HepG2 (cell line): ENCODE measurements around the gene BAG5. TPM values are rescaled to one million over a fixed set of nuclear protein-coding genes. Genes with fewer than 3 reads are reported as not detected.

ENCODE experiments used
- JUND ChIP-seq: sonication (generic); formaldehyde crosslinking; IDR thresholded peaks from 2 replicates; pipeline ENCODE4 v1.8.0; 2022; ENCODE audit warnings: mild to moderate bottlenecking, missing genetic modification reagents
- NRL ChIP-seq: sonication (generic); formaldehyde crosslinking; IDR thresholded peaks from 2 replicates; pipeline ENCODE4 v1.5.0; 2020; ENCODE audit warnings: missing genetic modification reagents, mild to moderate bottlenecking, moderate library complexity, borderline replicate concordance
- PITX1 ChIP-seq: sonication (generic); formaldehyde crosslinking; IDR thresholded peaks from 2 replicates; pipeline ENCODE4 v1.5.1; 2020; ENCODE audit warnings: mild to moderate bottlenecking, missing genetic modification reagents
- POLR2A ChIP-seq, 2 experiments: IDR thresholded peaks; 2 replicates each; pipeline ENCODE4 v1.6.1; 2011; ENCODE audit warnings: low read depth in 2 of 2, low read length in 2 of 2, mild to moderate bottlenecking in 1 of 2, moderate library complexity in 1 of 2; ENCODE audit not compliant: insufficient read depth in 1 of 2
- RBAK ChIP-seq: sonication (generic); formaldehyde crosslinking; IDR thresholded peaks from 2 replicates; pipeline ENCODE4 v1.5.1; 2020; ENCODE audit warnings: mild to moderate bottlenecking, missing genetic modification reagents
- RXRA ChIP-seq: sonication (generic); formaldehyde crosslinking; IDR thresholded peaks from 2 replicates; pipeline ENCODE4 v1.5.1; 2020; ENCODE audit warnings: missing genetic modification reagents
- SMAD1 ChIP-seq: sonication (generic); formaldehyde crosslinking; IDR thresholded peaks from 2 replicates; pipeline ENCODE4 v1.4.0; 2020; ENCODE audit warnings: missing genetic modification reagents, low read depth, mild to moderate bottlenecking, borderline replicate concordance
- TAF15 ChIP-seq: fragments of 200-400 bp; formaldehyde crosslinking; IDR thresholded peaks from one replicate; pipeline ENCODE4 v1.6.1; 2018; ENCODE audit warnings: mild to moderate bottlenecking, low read depth, low read length; ENCODE audit not compliant: poor library complexity, severe bottlenecking
- ZMYM4 ChIP-seq: sonication (generic); formaldehyde crosslinking; IDR thresholded peaks from 2 replicates; pipeline ENCODE4 v1.8.1; 2023; ENCODE audit warnings: mild to moderate bottlenecking, missing genetic modification reagents
- ZNF275 ChIP-seq: sonication (generic); formaldehyde crosslinking; IDR thresholded peaks from 2 replicates; pipeline ENCODE4 v1.8.0; 2022; ENCODE audit warnings: missing genetic modification reagents, mild to moderate bottlenecking, inconsistent platforms, borderline replicate concordance
- ZNF354B ChIP-seq: sonication (generic); formaldehyde crosslinking; IDR thresholded peaks from 2 replicates; pipeline ENCODE4 v1.8.0; 2022; ENCODE audit warnings: mild to moderate bottlenecking, missing genetic modification reagents
- ZNF446 ChIP-seq: sonication (generic); formaldehyde crosslinking; IDR thresholded peaks from 2 replicates; pipeline ENCODE4 v1.5.0; 2020; ENCODE audit warnings: mild to moderate bottlenecking, missing genetic modification reagents
- ZNF546 ChIP-seq: sonication (generic); formaldehyde crosslinking; conservative IDR thresholded peaks from 2 replicates; pipeline ENCODE4 v1.8.1; 2023; ENCODE audit warnings: mild to moderate bottlenecking, missing genetic modification reagents
- ZNF563 ChIP-seq: sonication (generic); formaldehyde crosslinking; IDR thresholded peaks from 2 replicates; pipeline ENCODE4 v1.8.0; 2022; ENCODE audit warnings: mild to moderate bottlenecking, moderate library complexity, missing genetic modification reagents
- polyA plus RNA-seq, 8 experiments: library from polyadenylated mRNA; depleted of rRNA in 3 of 8; stranded (reverse) in 7 of 8; unstranded in 1 of 8; fragments of >200 nt; fragmentation: Illumina TruSeq in 4 of 8; extraction: Trizol in 4 of 8; gene quantifications; 2 replicates each; pipeline versions ENCODE4 v1.2.1 to v1.2.3, GENCODE V29; 2011 to 2016; ENCODE audit warnings: low read depth in 4 of 8, missing spikeins in 1 of 8, mixed read lengths in 1 of 8; ENCODE audit not compliant: insufficient read depth in 1 of 8
- total RNA-seq, 5 experiments: library from RNA; depleted of rRNA; stranded (reverse); fragments of >200 nt; fragmentation: Illumina TruSeq; extraction: Trizol; gene quantifications; 2 replicates each; pipeline ENCODE4 v1.2.3, GENCODE V29; 2016; ENCODE audit warnings: low read depth in 1 of 5
- TF ChIP-seq, protein P1 (sequence below): sonication (generic); formaldehyde crosslinking; IDR thresholded peaks from 2 replicates; pipeline ENCODE4 v1.4.0; 2020; ENCODE audit warnings: missing genetic modification reagents
- TF ChIP-seq, protein P2 (sequence below): sonication (generic); formaldehyde crosslinking; IDR thresholded peaks from 2 replicates; pipeline ENCODE4 v1.4.0; 2020; ENCODE audit warnings: missing genetic modification reagents, borderline replicate concordance
- TF ChIP-seq, protein P3 (sequence below): sonication (generic); formaldehyde crosslinking; IDR thresholded peaks from 2 replicates; pipeline ENCODE4 v1.9.0; 2022; ENCODE audit warnings: missing genetic modification reagents, mild to moderate bottlenecking, borderline replicate concordance
- TF ChIP-seq, protein P4 (sequence below): sonication (generic); formaldehyde crosslinking; IDR thresholded peaks from 2 replicates; pipeline ENCODE4 v1.5.1; 2020; ENCODE audit warnings: mild to moderate bottlenecking, moderate library complexity, missing genetic modification reagents

The BAG5 gene
- total and polyA plus RNA-seq, 2 of the 13 experiments (the other 11 are each of a cell fraction or from before 2014, with no cell fraction given) = 3.5 to 21.0 TPM

- TF ChIP-seq, protein P1, sequence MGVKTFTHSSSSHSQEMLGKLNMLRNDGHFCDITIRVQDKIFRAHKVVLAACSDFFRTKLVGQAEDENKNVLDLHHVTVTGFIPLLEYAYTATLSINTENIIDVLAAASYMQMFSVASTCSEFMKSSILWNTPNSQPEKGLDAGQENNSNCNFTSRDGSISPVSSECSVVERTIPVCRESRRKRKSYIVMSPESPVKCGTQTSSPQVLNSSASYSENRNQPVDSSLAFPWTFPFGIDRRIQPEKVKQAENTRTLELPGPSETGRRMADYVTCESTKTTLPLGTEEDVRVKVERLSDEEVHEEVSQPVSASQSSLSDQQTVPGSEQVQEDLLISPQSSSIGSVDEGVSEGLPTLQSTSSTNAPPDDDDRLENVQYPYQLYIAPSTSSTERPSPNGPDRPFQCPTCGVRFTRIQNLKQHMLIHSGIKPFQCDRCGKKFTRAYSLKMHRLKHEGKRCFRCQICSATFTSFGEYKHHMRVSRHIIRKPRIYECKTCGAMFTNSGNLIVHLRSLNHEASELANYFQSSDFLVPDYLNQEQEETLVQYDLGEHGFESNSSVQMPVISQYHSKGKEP (CRISPR knock-in tag) = no peak
- TF ChIP-seq ZMYM4 (CRISPR knock-in tag) (peak; percentile 28; the same call in 1 of the 2 replicates), NRL (CRISPR knock-in tag) (no peak), TAF15 (no peak), ZNF275 (CRISPR knock-in tag) (no peak), ZNF563 (0 out of 2 replicates have a peak, but pooled peaks have one; percentile 38), ZNF446 (CRISPR knock-in tag) (no peak), POLR2A (IDR thresholded peaks at IDR 0.05; ENCODE audit: insufficient read depth in 1 of 2, low read depth in 2 of 2, low read length in 2 of 2) (0 out of 4 replicates have a peak, but pooled peaks of 1 of the 2 experiments have one; percentile 34), ZNF354B (CRISPR knock-in tag) (peak; percentile 49; the same call in 1 of the 2 replicates), PITX1 (no peak), RXRA (no peak; the same call in 1 of the 2 replicates), JUND (CRISPR knock-in tag) (0 out of 2 replicates have a peak, but pooled peaks have one; percentile 40), ZNF546 (CRISPR knock-in tag) (no peak), SMAD1 (CRISPR knock-in tag) (no peak; the same call in 1 of the 2 replicates), RBAK (no peak)
- TF ChIP-seq, protein P2, sequence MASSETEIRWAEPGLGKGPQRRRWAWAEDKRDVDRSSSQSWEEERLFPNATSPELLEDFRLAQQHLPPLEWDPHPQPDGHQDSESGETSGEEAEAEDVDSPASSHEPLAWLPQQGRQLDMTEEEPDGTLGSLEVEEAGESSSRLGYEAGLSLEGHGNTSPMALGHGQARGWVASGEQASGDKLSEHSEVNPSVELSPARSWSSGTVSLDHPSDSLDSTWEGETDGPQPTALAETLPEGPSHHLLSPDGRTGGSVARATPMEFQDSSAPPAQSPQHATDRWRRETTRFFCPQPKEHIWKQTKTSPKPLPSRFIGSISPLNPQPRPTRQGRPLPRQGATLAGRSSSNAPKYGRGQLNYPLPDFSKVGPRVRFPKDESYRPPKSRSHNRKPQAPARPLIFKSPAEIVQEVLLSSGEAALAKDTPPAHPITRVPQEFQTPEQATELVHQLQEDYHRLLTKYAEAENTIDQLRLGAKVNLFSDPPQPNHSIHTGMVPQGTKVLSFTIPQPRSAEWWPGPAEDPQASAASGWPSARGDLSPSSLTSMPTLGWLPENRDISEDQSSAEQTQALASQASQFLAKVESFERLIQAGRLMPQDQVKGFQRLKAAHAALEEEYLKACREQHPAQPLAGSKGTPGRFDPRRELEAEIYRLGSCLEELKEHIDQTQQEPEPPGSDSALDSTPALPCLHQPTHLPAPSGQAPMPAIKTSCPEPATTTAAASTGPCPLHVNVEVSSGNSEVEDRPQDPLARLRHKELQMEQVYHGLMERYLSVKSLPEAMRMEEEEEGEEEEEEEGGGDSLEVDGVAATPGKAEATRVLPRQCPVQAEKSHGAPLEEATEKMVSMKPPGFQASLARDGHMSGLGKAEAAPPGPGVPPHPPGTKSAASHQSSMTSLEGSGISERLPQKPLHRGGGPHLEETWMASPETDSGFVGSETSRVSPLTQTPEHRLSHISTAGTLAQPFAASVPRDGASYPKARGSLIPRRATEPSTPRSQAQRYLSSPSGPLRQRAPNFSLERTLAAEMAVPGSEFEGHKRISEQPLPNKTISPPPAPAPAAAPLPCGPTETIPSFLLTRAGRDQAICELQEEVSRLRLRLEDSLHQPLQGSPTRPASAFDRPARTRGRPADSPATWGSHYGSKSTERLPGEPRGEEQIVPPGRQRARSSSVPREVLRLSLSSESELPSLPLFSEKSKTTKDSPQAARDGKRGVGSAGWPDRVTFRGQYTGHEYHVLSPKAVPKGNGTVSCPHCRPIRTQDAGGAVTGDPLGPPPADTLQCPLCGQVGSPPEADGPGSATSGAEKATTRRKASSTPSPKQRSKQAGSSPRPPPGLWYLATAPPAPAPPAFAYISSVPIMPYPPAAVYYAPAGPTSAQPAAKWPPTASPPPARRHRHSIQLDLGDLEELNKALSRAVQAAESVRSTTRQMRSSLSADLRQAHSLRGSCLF = no peak
- TF ChIP-seq, protein P3, sequence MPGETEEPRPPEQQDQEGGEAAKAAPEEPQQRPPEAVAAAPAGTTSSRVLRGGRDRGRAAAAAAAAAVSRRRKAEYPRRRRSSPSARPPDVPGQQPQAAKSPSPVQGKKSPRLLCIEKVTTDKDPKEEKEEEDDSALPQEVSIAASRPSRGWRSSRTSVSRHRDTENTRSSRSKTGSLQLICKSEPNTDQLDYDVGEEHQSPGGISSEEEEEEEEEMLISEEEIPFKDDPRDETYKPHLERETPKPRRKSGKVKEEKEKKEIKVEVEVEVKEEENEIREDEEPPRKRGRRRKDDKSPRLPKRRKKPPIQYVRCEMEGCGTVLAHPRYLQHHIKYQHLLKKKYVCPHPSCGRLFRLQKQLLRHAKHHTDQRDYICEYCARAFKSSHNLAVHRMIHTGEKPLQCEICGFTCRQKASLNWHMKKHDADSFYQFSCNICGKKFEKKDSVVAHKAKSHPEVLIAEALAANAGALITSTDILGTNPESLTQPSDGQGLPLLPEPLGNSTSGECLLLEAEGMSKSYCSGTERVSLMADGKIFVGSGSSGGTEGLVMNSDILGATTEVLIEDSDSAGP (CRISPR knock-in tag) = peak; percentile 73; the same call in 1 of the 2 replicates
- TF ChIP-seq, protein P4, sequence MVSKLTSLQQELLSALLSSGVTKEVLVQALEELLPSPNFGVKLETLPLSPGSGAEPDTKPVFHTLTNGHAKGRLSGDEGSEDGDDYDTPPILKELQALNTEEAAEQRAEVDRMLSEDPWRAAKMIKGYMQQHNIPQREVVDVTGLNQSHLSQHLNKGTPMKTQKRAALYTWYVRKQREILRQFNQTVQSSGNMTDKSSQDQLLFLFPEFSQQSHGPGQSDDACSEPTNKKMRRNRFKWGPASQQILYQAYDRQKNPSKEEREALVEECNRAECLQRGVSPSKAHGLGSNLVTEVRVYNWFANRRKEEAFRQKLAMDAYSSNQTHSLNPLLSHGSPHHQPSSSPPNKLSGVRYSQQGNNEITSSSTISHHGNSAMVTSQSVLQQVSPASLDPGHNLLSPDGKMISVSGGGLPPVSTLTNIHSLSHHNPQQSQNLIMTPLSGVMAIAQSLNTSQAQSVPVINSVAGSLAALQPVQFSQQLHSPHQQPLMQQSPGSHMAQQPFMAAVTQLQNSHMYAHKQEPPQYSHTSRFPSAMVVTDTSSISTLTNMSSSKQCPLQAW (CRISPR knock-in tag) = no peak
Measured at GRCh38 chr14:103518422-103519042, 43.9 kb downstream of the BAG5 start (continued).
